Neural cell (in vitro differentiated cells): Measurements from ENCODE around the gene UHRF1. TPM values are rescaled to one million over a fixed set of nuclear protein-coding genes. Genes with fewer than 3 reads are reported as not detected.

Source experiments
- H2AFZ ChIP-seq: fragments of 200-600, 300-800 bp; sonication (generic), shearing (Covaris generic); 2 replicates; pipeline ENCODE4 v1.6.0; 2014; ENCODE audit warnings: low read depth, mild to moderate bottlenecking, antibody characterized with exemption, low read length, moderate library complexity
- H3F3A ChIP-seq: fragments of 200-600 bp; shearing (Covaris generic); 2 replicates; pipeline ENCODE4 v1.6.1; 2016; ENCODE audit warnings: mild to moderate bottlenecking, moderate library complexity, mixed read lengths, antibody characterized with exemption, low read length; ENCODE audit not compliant: insufficient read depth, poor library complexity, severe bottlenecking
- H3K27ac ChIP-seq: fragments of 200-600, 300-800 bp; sonication (generic), shearing (Covaris generic); 2 replicates; pipeline ENCODE4 v1.5.1; 2014; ENCODE audit warnings: mild to moderate bottlenecking, low read length, moderate library complexity
- H3K27me3 ChIP-seq: fragments of 300-800, 200-600 bp; sonication (generic), shearing (Covaris generic); 2 replicates; pipeline ENCODE4 v1.6.0; 2014; ENCODE audit warnings: mild to moderate bottlenecking, low read depth, low read length, moderate library complexity; ENCODE audit not compliant: insufficient read depth
- H3K36me3 ChIP-seq: fragments of 300-800, 200-600 bp; sonication (generic), shearing (Covaris generic); 2 replicates; pipeline ENCODE4 v1.5.1; 2014; ENCODE audit warnings: mild to moderate bottlenecking, antibody characterized with exemption, low read length, moderate library complexity; ENCODE audit not compliant: insufficient read depth
- H3K4me2 ChIP-seq: fragments of 300-800, 200-600 bp; sonication (generic), shearing (Covaris generic); 2 replicates; pipeline ENCODE4 v1.6.0; 2014; ENCODE audit warnings: mild to moderate bottlenecking, low read length
- H3K4me3 ChIP-seq: fragments of 300-800, 200-600 bp; sonication (generic), shearing (Covaris generic); 2 replicates; pipeline ENCODE4 v1.5.1; 2014; ENCODE audit warnings: mild to moderate bottlenecking, low read length, moderate library complexity
- H3K79me2 ChIP-seq: fragments of 200-600 bp; shearing (Covaris generic); replicated peaks from 2 replicates; pipeline ENCODE4 v1.6.0; 2014; ENCODE audit warnings: mild to moderate bottlenecking, low read length, moderate library complexity; ENCODE audit not compliant: insufficient read depth
- H3K9ac ChIP-seq: fragments of 300-800, 200-600 bp; sonication (generic), shearing (Covaris generic); 2 replicates; pipeline ENCODE4 v1.6.1; 2016; ENCODE audit warnings: mild to moderate bottlenecking, low read length, mixed read lengths
- H3K9me2 ChIP-seq: fragments of 200-600 bp; shearing (Covaris generic); 2 replicates; pipeline ENCODE4 v1.6.1; 2016; ENCODE audit warnings: mild to moderate bottlenecking, low read length, mixed read lengths; ENCODE audit not compliant: insufficient read depth
- H3K9me3 ChIP-seq: fragments of 200-600, 300-800 bp; sonication (generic), shearing (Covaris generic); 2 replicates; pipeline ENCODE4 v1.6.1; 2016; ENCODE audit warnings: mild to moderate bottlenecking, mixed run types, low read length, moderate library complexity, mixed read lengths
- H4K20me1 ChIP-seq: fragments of 200-600 bp; shearing (Covaris generic); 2 replicates; pipeline ENCODE4 v1.6.1; 2016; ENCODE audit warnings: mild to moderate bottlenecking, mixed run types; ENCODE audit not compliant: insufficient read depth
- CTCF ChIP-seq: fragments of 450-650 bp; IDR thresholded peaks from 2 replicates; pipeline ENCODE4 v1.5.1; 2014; ENCODE audit warnings: antibody characterized with exemption, mild to moderate bottlenecking, moderate library complexity; ENCODE audit not compliant: poor library complexity, severe bottlenecking
- EP300 ChIP-seq: fragments of 450-650 bp; conservative IDR thresholded peaks from 2 replicates; pipeline ENCODE4 v1.6.1; 2014; ENCODE audit warnings: antibody characterized with exemption, mild to moderate bottlenecking, moderate library complexity; ENCODE audit not compliant: poor library complexity, severe bottlenecking
- EZH2 ChIP-seq: fragments of 200-600, 300-800 bp; shearing (Covaris generic), sonication (generic); IDR thresholded peaks from 2 replicates; pipeline ENCODE4 v1.6.1; 2014; ENCODE audit warnings: antibody characterized with exemption, low read length, borderline replicate concordance, mild to moderate bottlenecking; ENCODE audit not compliant: insufficient read depth, poor library complexity, severe bottlenecking
- MXI1 ChIP-seq: fragments of 450-650 bp; conservative IDR thresholded peaks from 2 replicates; pipeline ENCODE4 v1.6.1; 2014; ENCODE audit warnings: antibody characterized with exemption, mild to moderate bottlenecking; ENCODE audit not compliant: poor library complexity, severe bottlenecking
- POLR2AphosphoS5 ChIP-seq: IDR thresholded peaks from 2 replicates; pipeline ENCODE4 v1.6.1; 2012
- RAD21 ChIP-seq: fragments of 450-650 bp; conservative IDR thresholded peaks from 2 replicates; pipeline ENCODE4 v1.6.1; 2014; ENCODE audit warnings: antibody characterized with exemption, mild to moderate bottlenecking, moderate library complexity
- SMC3 ChIP-seq: fragments of 450-650 bp; conservative IDR thresholded peaks from 2 replicates; pipeline ENCODE4 v1.6.1; 2014; ENCODE audit warnings: antibody characterized with exemption, mild to moderate bottlenecking, moderate library complexity; ENCODE audit not compliant: poor library complexity
- TAF1 ChIP-seq: IDR thresholded peaks from 2 replicates; pipeline ENCODE4 v1.6.1; 2012; ENCODE audit warnings: low read depth
- polyA plus RNA-seq: library from polyadenylated mRNA; depleted of rRNA; stranded (reverse); fragments of >200 nt; gene quantifications from 2 replicates; pipeline ENCODE4 v1.2.3, GENCODE V29; 2014
- TF ChIP-seq, protein P1 (sequence below): IDR thresholded peaks from 2 replicates; pipeline ENCODE4 v1.6.1; 2012; ENCODE audit warnings: borderline replicate concordance

Gene UHRF1
- polyA plus RNA-seq, 1 donor from 2014 or later, result 3.0 TPM

GRCh38 chr19:4983346-4984105 is 74.2 kb downstream of the UHRF1 start:
- Histone ChIP-seq H3K36me3 (no peaks in the 10 kb centered on the region), H3K9me3 (no peaks in the 10 kb centered on the region), H4K20me1 (peaks cover 10% of the 10 kb centered on the region), H2AFZ (no peak overlapping the region), H3F3A (no peaks in the 10 kb centered on the region), H3K4me3 (no peak overlapping the region), H3K27me3 (no peaks in the 10 kb centered on the region), H3K9ac (no peak overlapping the region), H3K4me2 (no peak overlapping the region), H3K27ac (no peak overlapping the region), H3K9me2 (no peaks in the 10 kb centered on the region), H3K79me2 (peaks cover 66% of the 10 kb centered on the region)
- no peak for TF ChIP-seq POLR2AphosphoS5
- TF ChIP-seq TAF1, result no peak
- TF ChIP-seq MXI1, result no peak
- no peak for TF ChIP-seq EZH2
- TF ChIP-seq RAD21, result no peak
- no peak for TF ChIP-seq EP300
- TF ChIP-seq, protein P1, sequence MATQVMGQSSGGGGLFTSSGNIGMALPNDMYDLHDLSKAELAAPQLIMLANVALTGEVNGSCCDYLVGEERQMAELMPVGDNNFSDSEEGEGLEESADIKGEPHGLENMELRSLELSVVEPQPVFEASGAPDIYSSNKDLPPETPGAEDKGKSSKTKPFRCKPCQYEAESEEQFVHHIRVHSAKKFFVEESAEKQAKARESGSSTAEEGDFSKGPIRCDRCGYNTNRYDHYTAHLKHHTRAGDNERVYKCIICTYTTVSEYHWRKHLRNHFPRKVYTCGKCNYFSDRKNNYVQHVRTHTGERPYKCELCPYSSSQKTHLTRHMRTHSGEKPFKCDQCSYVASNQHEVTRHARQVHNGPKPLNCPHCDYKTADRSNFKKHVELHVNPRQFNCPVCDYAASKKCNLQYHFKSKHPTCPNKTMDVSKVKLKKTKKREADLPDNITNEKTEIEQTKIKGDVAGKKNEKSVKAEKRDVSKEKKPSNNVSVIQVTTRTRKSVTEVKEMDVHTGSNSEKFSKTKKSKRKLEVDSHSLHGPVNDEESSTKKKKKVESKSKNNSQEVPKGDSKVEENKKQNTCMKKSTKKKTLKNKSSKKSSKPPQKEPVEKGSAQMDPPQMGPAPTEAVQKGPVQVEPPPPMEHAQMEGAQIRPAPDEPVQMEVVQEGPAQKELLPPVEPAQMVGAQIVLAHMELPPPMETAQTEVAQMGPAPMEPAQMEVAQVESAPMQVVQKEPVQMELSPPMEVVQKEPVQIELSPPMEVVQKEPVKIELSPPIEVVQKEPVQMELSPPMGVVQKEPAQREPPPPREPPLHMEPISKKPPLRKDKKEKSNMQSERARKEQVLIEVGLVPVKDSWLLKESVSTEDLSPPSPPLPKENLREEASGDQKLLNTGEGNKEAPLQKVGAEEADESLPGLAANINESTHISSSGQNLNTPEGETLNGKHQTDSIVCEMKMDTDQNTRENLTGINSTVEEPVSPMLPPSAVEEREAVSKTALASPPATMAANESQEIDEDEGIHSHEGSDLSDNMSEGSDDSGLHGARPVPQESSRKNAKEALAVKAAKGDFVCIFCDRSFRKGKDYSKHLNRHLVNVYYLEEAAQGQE, result no peak
- no peak for TF ChIP-seq SMC3
- no peak for TF ChIP-seq CTCF

GRCh38 chr19:4984106-4984380 is 74.7 kb downstream of the UHRF1 start:
- Histone ChIP-seq H3F3A (no peaks in the 10 kb centered on the region), H3K4me2 (no peak overlapping the region), H3K4me3 (no peak overlapping the region), H2AFZ (no peak overlapping the region), H3K9me3 (no peaks in the 10 kb centered on the region), H4K20me1 (peaks cover 10% of the 10 kb centered on the region), H3K27ac (no peak overlapping the region), H3K27me3 (no peaks in the 10 kb centered on the region), H3K36me3 (no peaks in the 10 kb centered on the region), H3K9me2 (no peaks in the 10 kb centered on the region), H3K79me2 (peaks cover 66% of the 10 kb centered on the region), H3K9ac (no peak overlapping the region)
- no peak for TF ChIP-seq RAD21
- no peak for TF ChIP-seq CTCF
- TF ChIP-seq, protein P1, result no peak
- no peak for TF ChIP-seq POLR2AphosphoS5
- no peak for TF ChIP-seq SMC3
- TF ChIP-seq EP300, result no peak
- no peak for TF ChIP-seq TAF1
- TF ChIP-seq EZH2, result no peak
- TF ChIP-seq MXI1, result no peak
